ENCODE data around the gene CXCR1.
"Not testable (repeated sequence)": the region's sequence is repeated elsewhere in the genome, so short reads cannot be mapped to it uniquely, and the experiment has no call there.

The CXCR1 gene

GRCh38 chr2:218186876-218187275 lies 20.1 kb upstream of the CXCR1 start:
- Histone ChIP-seq H3K4me1 (ENCODE audit: control insufficient read depth, insufficient read depth, low read length) (peaks cover 20% of the 10 kb centered on the region), H3K36me3 (ENCODE audit: control insufficient read depth in 2 of 2, insufficient read depth in 2 of 2, low read length in 2 of 2) (no peaks in the 10 kb centered on the region), H3K27me3 (ENCODE audit: control insufficient read depth in 1 of 2, insufficient read depth in 2 of 2, low read length in 2 of 2) (no peaks in the 10 kb centered on the region), H3K4me3 (ENCODE audit: low read length in 2 of 2) (no peak overlapping the region), H3K9ac (ENCODE audit: low read length in 2 of 2) (no peak overlapping the region), H3K27ac (ENCODE audit: low read length) (peak overlapping the region; percentile 59), H3K9me3 (ENCODE audit: control insufficient read depth in 2 of 2, low read length in 2 of 2) (no peaks in the 10 kb centered on the region)

- H3K9ac ChIP-seq (ENCODE audit: low read length in 2 of 2): peak overlapping the region in 1 of 2 donors; percentile 51
- H3K4me1 ChIP-seq (ENCODE audit: control insufficient read depth, insufficient read depth, low read length): peaks cover 20% of the 10 kb centered on the region
- H3K27me3 ChIP-seq (ENCODE audit: control insufficient read depth in 1 of 2, insufficient read depth in 2 of 2, low read length in 2 of 2): no peaks in the 10 kb centered on the region
- H3K27ac ChIP-seq (ENCODE audit: low read length): peak overlapping the region; percentile 59
- H3K36me3 ChIP-seq (ENCODE audit: control insufficient read depth in 2 of 2, insufficient read depth in 2 of 2, low read length in 2 of 2): no peaks in the 10 kb centered on the region
- H3K4me3 ChIP-seq (ENCODE audit: low read length in 2 of 2): peak overlapping the region; percentile 9 to 15
- H3K9me3 ChIP-seq (ENCODE audit: control insufficient read depth in 2 of 2, low read length in 2 of 2): no peaks in the 10 kb centered on the region
Measured at GRCh38 chr2:218186355-218186766, 19.6 kb upstream of the CXCR1 start.

GRCh38 chr2:218184331-218184730 lies 17.6 kb upstream of the CXCR1 start:
- H3K27me3 ChIP-seq (ENCODE audit: control insufficient read depth in 1 of 2, insufficient read depth in 2 of 2, low read length in 2 of 2): no peaks in the 10 kb centered on the region
- H3K9ac ChIP-seq (ENCODE audit: low read length in 2 of 2): no peak overlapping the region
- peaks cover 20% of the 10 kb centered on the region for H3K4me1 ChIP-seq (ENCODE audit: control insufficient read depth, insufficient read depth, low read length)
- no peak overlapping the region for H3K4me3 ChIP-seq (ENCODE audit: low read length in 2 of 2)
- H3K27ac ChIP-seq (ENCODE audit: low read length): no peak overlapping the region
- no peaks in the 10 kb centered on the region for H3K9me3 ChIP-seq (ENCODE audit: control insufficient read depth in 2 of 2, low read length in 2 of 2)
- H3K36me3 ChIP-seq (ENCODE audit: control insufficient read depth in 2 of 2, insufficient read depth in 2 of 2, low read length in 2 of 2): no peaks in the 10 kb centered on the region

GRCh38 chr2:218180467-218181114 lies 13.8 kb upstream of the CXCR1 start:
- H3K36me3 ChIP-seq (ENCODE audit: control insufficient read depth in 2 of 2, insufficient read depth in 2 of 2, low read length in 2 of 2): no peaks in the 10 kb centered on the region
- no peaks in the 10 kb centered on the region for H3K9me3 ChIP-seq (ENCODE audit: control insufficient read depth in 2 of 2, low read length in 2 of 2)
- H3K9ac ChIP-seq (ENCODE audit: low read length in 2 of 2): no peak overlapping the region
- no peak overlapping the region for H3K27ac ChIP-seq (ENCODE audit: low read length)
- H3K27me3 ChIP-seq (ENCODE audit: control insufficient read depth in 1 of 2, insufficient read depth in 2 of 2, low read length in 2 of 2): no peaks in the 10 kb centered on the region
- no peaks in the 10 kb centered on the region for H3K4me1 ChIP-seq (ENCODE audit: control insufficient read depth, insufficient read depth, low read length)
- H3K4me3 ChIP-seq (ENCODE audit: low read length in 2 of 2): no peak overlapping the region

GRCh38 chr2:218179782-218180181 lies 13.0 kb upstream of the CXCR1 start:
- H3K9ac ChIP-seq (ENCODE audit: low read length in 2 of 2): no peak overlapping the region
- H3K4me3 ChIP-seq (ENCODE audit: low read length in 2 of 2): no peak overlapping the region
- H3K4me1 ChIP-seq (ENCODE audit: control insufficient read depth, insufficient read depth, low read length): no peaks in the 10 kb centered on the region
- H3K36me3 ChIP-seq (ENCODE audit: control insufficient read depth in 2 of 2, insufficient read depth in 2 of 2, low read length in 2 of 2): no peaks in the 10 kb centered on the region
- H3K27me3 ChIP-seq (ENCODE audit: control insufficient read depth in 1 of 2, insufficient read depth in 2 of 2, low read length in 2 of 2): no peaks in the 10 kb centered on the region
- H3K27ac ChIP-seq (ENCODE audit: low read length): no peak overlapping the region
- H3K9me3 ChIP-seq (ENCODE audit: control insufficient read depth in 2 of 2, low read length in 2 of 2): no peaks in the 10 kb centered on the region

GRCh38 chr2:218172845-218173244 lies 6.1 kb upstream of the CXCR1 start:
- no peak overlapping the region for H3K9ac ChIP-seq (ENCODE audit: low read length in 2 of 2)
- peaks cover 0 to 2% of the 10 kb centered on the region in 2 donors for H3K27me3 ChIP-seq (ENCODE audit: control insufficient read depth in 1 of 2, insufficient read depth in 2 of 2, low read length in 2 of 2)
- H3K27ac ChIP-seq (ENCODE audit: low read length): no peak overlapping the region
- H3K4me1 ChIP-seq (ENCODE audit: control insufficient read depth, insufficient read depth, low read length): no peaks in the 10 kb centered on the region
- H3K4me3 ChIP-seq (ENCODE audit: low read length in 2 of 2): no peak overlapping the region
- no peaks in the 10 kb centered on the region for H3K36me3 ChIP-seq (ENCODE audit: control insufficient read depth in 2 of 2, insufficient read depth in 2 of 2, low read length in 2 of 2)
- H3K9me3 ChIP-seq (ENCODE audit: control insufficient read depth in 2 of 2, low read length in 2 of 2): no peaks in the 10 kb centered on the region

- not testable (repeated sequence) for H3K9ac ChIP-seq (ENCODE audit: low read length in 2 of 2); H3K27ac ChIP-seq (ENCODE audit: low read length); H3K4me1 ChIP-seq (ENCODE audit: control insufficient read depth, insufficient read depth, low read length); H3K4me3 ChIP-seq (ENCODE audit: low read length in 2 of 2); H3K27me3 ChIP-seq (ENCODE audit: control insufficient read depth in 1 of 2, insufficient read depth in 2 of 2, low read length in 2 of 2); H3K9me3 ChIP-seq (ENCODE audit: control insufficient read depth in 2 of 2, low read length in 2 of 2); H3K36me3 ChIP-seq (ENCODE audit: control insufficient read depth in 2 of 2, insufficient read depth in 2 of 2, low read length in 2 of 2)
Measured at GRCh38 chr2:218171744-218172143, 5.0 kb upstream of the CXCR1 start.

GRCh38 chr2:218169757-218170546 lies 3.2 kb upstream of the CXCR1 start:
- H3K4me1 ChIP-seq (ENCODE audit: control insufficient read depth, insufficient read depth, low read length): no peaks in the 10 kb centered on the region
- H3K27me3 ChIP-seq (ENCODE audit: control insufficient read depth in 1 of 2, insufficient read depth in 2 of 2, low read length in 2 of 2): peaks cover 0 to 4% of the 10 kb centered on the region in 2 donors
- no peaks in the 10 kb centered on the region for H3K36me3 ChIP-seq (ENCODE audit: control insufficient read depth in 2 of 2, insufficient read depth in 2 of 2, low read length in 2 of 2)
- no peak overlapping the region for H3K9ac ChIP-seq (ENCODE audit: low read length in 2 of 2)
- H3K9me3 ChIP-seq (ENCODE audit: control insufficient read depth in 2 of 2, low read length in 2 of 2): no peaks in the 10 kb centered on the region
- no peak overlapping the region for H3K4me3 ChIP-seq (ENCODE audit: low read length in 2 of 2)
- H3K27ac ChIP-seq (ENCODE audit: low read length): no peak overlapping the region

- no peak overlapping the region for H3K4me3 ChIP-seq (ENCODE audit: low read length in 2 of 2)
- H3K9me3 ChIP-seq (ENCODE audit: control insufficient read depth in 2 of 2, low read length in 2 of 2): no peaks in the 10 kb centered on the region
- no peaks in the 10 kb centered on the region for H3K36me3 ChIP-seq (ENCODE audit: control insufficient read depth in 2 of 2, insufficient read depth in 2 of 2, low read length in 2 of 2)
- H3K9ac ChIP-seq (ENCODE audit: low read length in 2 of 2): no peak overlapping the region
- no peak overlapping the region for H3K27ac ChIP-seq (ENCODE audit: low read length)
- no peaks in the 10 kb centered on the region for H3K4me1 ChIP-seq (ENCODE audit: control insufficient read depth, insufficient read depth, low read length)
- H3K27me3 ChIP-seq (ENCODE audit: control insufficient read depth in 1 of 2, insufficient read depth in 2 of 2, low read length in 2 of 2): peaks cover 0 to 4% of the 10 kb centered on the region in 2 donors
Measured at GRCh38 chr2:218168635-218169462, 2.1 kb upstream of the CXCR1 start.

- H3K4me3 ChIP-seq (ENCODE audit: low read length in 2 of 2): no peak overlapping the region
- no peaks in the 10 kb centered on the region for H3K36me3 ChIP-seq (ENCODE audit: control insufficient read depth in 2 of 2, insufficient read depth in 2 of 2, low read length in 2 of 2)
- H3K9ac ChIP-seq (ENCODE audit: low read length in 2 of 2): no peak overlapping the region
- no peak overlapping the region for H3K27ac ChIP-seq (ENCODE audit: low read length)
- no peaks in the 10 kb centered on the region for H3K9me3 ChIP-seq (ENCODE audit: control insufficient read depth in 2 of 2, low read length in 2 of 2)
- H3K27me3 ChIP-seq (ENCODE audit: control insufficient read depth in 1 of 2, insufficient read depth in 2 of 2, low read length in 2 of 2): peaks cover 0 to 8% of the 10 kb centered on the region in 2 donors
- H3K4me1 ChIP-seq (ENCODE audit: control insufficient read depth, insufficient read depth, low read length): no peaks in the 10 kb centered on the region
Measured at GRCh38 chr2:218168016-218168415, 1.3 kb upstream of the CXCR1 start.
